ENCODE results near the gene MYPOP.

- TF ChIP-seq CTCF (IDR thresholded peaks at IDR 0.05) (no peak), POLR2A (IDR thresholded peaks at IDR 0.05) (no peak)
These were observed 36.4 kb upstream of the MYPOP start for GRCh38 chr19:45938733-45939319.

All from prostate gland (tissue), 2 donors.